Hepatocyte (in vitro differentiated cells): ENCODE results near the gene SHTN1.

Source experiments
- EZH2phosphoT487 ChIP-seq: fragments of 200-600 bp; sonication (generic); IDR thresholded peaks from one replicate; pipeline ENCODE4 v1.6.1; 2018; ENCODE audit warnings: antibody characterized with exemption, mild to moderate bottlenecking, low read depth, moderate library complexity; ENCODE audit not compliant: unreplicated experiment, severe bottlenecking
- TF ChIP-seq, protein P1 (sequence below): fragments of 200-600 bp; sonication (generic); IDR thresholded peaks from 2 replicates; pipeline ENCODE4 v1.5.1; 2016; ENCODE audit warnings: antibody characterized with exemption, mild to moderate bottlenecking; ENCODE audit not compliant: poor library complexity

DNA sequence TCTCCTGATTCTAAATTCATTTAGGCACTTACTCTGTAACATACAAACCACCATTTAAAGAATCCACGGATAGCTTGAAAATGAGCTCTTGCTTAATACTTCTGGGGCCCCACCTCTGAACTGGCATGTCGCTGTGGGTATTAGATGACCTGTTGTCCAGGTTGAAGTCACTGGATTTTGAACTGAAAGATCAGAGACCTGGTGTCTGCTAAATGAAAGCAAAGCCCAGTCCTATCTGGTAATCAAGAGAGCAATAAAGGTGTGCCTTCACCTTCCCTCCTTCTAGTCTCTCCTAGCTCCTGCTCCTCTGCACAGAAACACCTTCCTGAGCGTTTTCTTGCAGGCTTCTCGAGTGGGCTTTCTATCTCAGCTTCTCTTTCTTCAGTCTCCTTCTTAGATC, 151.3 kb downstream of the SHTN1 start:
- TF ChIP-seq, protein P1, sequence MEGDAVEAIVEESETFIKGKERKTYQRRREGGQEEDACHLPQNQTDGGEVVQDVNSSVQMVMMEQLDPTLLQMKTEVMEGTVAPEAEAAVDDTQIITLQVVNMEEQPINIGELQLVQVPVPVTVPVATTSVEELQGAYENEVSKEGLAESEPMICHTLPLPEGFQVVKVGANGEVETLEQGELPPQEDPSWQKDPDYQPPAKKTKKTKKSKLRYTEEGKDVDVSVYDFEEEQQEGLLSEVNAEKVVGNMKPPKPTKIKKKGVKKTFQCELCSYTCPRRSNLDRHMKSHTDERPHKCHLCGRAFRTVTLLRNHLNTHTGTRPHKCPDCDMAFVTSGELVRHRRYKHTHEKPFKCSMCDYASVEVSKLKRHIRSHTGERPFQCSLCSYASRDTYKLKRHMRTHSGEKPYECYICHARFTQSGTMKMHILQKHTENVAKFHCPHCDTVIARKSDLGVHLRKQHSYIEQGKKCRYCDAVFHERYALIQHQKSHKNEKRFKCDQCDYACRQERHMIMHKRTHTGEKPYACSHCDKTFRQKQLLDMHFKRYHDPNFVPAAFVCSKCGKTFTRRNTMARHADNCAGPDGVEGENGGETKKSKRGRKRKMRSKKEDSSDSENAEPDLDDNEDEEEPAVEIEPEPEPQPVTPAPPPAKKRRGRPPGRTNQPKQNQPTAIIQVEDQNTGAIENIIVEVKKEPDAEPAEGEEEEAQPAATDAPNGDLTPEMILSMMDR, result no peak
- no peak for TF ChIP-seq EZH2phosphoT487
